Measurements from ENCODE around the gene SLC5A6.

Gene SLC5A6

GRCh38 chr2:27236626-27237025, 24.6 kb upstream of the SLC5A6 start:
- DNase-seq (ENCODE audit: low spot score): no peak

GRCh38 chr2:27236136-27236535, 24.1 kb upstream of the SLC5A6 start:
- DNase-seq (ENCODE audit: low spot score): no peak

DNA sequence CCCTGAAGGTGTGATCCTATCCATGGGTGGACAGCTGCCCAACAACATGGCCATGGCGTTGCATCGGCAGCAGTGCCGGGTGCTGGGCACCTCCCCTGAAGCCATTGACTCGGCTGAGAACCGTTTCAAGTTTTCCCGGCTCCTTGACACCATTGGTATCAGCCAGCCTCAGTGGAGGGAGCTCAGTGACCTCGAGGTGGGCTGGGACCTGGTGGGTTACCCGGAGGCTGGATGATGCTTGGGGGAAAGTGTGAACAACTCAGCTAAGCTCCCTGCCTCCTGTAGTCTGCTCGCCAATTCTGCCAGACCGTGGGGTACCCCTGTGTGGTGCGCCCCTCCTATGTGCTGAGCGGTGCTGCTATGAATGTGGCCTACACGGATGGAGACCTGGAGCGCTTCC, 21.3 kb upstream of the SLC5A6 start:
- no peak for DNase-seq (ENCODE audit: low spot score)

- DNase-seq (ENCODE audit: low spot score): no peak
Observed at GRCh38 chr2:27231921-27232320, 19.9 kb upstream of the SLC5A6 start.

GRCh38 chr2:27227501-27227900, 15.4 kb upstream of the SLC5A6 start:
- no peak for DNase-seq (ENCODE audit: low spot score)

GRCh38 chr2:27225526-27225925, 13.5 kb upstream of the SLC5A6 start:
- DNase-seq (ENCODE audit: low spot score): no peak

DNA sequence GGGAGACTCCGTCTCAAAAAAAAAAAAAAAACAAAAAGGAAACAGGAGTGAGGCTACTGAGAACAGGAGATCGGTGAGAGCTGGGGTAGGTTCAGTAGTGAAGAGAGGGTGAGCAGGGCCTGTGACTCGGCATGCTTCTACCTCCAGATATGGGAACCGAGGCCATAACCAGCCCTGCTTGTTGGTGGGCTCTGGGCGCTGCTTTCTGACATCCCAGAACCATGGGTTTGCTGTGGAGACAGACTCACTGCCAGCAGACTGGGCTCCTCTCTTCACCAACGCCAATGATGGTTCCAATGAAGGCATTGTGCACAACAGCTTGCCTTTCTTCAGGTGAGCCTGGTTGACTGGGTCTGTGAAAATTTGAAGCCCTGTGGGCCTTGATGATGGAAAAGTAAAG, 11.3 kb upstream of the SLC5A6 start:
- DNase-seq (ENCODE audit: low spot score): no peak

DNA sequence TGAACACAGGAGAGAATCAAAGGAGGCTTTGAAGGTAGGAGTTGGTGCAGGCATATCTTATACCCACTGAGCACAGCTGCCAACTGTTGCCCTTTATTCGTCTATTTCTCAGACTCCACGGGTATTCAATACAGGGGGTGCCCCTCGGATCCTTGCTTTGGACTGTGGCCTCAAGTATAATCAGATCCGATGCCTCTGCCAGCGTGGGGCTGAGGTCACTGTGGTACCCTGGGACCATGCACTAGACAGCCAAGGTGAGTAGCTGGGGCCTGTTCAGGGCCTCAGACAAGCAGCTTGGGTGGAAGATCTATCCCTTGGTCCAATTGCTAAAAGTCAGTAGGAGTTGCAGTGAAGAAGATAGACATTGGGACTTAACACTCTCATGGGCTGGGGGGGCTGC, 10.3 kb upstream of the SLC5A6 start:
- DNase-seq (ENCODE audit: low spot score): no peak

GRCh38 chr2:27221166-27221565, 9.1 kb upstream of the SLC5A6 start:
- DNase-seq (ENCODE audit: low spot score): no peak

DNA sequence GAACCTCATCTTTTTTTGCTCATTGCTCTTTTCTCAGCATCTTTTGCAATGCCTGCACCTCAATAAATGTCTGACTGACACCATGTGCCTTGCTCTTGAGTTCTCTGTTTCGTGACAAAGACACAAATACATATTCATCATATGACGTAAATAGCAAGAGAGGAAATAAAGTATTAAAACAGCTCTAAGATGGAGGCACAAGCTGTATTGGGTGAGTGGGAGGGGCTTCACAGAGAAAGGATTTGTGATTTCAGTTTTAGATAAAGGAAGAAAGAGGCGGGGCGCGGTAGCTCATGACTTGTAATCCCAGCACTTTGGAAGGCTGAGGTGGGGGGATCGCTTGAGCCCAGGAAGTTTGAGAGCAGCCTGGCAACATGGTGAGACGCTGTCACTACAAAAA, 8.0 kb upstream of the SLC5A6 start:
- DNase-seq (ENCODE audit: low spot score): no peak

- DNase-seq (ENCODE audit: low spot score): no peak
Observed at GRCh38 chr2:27219091-27219490, 7.0 kb upstream of the SLC5A6 start.

DNA sequence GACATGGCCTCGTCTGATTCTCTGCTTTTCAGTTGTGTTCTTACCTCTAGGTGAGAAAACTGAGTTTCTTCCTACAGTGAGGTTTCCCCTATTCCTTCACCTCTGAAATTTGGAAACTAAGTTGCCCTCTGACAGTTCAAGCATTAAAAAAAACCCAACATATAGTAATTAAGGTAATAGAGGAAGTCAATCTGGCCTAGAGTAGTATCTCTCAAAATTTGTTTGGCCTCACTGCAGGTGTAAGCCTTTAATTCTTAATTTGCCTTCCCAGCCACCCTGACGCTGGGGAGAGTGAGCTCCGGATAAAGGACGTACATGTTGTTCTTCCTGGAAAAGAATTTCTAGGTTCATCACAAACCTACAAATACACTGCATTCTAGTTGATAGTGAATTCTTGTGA, 6.5 kb upstream of the SLC5A6 start:
- DNase-seq (ENCODE audit: low spot score): no peak

DNA sequence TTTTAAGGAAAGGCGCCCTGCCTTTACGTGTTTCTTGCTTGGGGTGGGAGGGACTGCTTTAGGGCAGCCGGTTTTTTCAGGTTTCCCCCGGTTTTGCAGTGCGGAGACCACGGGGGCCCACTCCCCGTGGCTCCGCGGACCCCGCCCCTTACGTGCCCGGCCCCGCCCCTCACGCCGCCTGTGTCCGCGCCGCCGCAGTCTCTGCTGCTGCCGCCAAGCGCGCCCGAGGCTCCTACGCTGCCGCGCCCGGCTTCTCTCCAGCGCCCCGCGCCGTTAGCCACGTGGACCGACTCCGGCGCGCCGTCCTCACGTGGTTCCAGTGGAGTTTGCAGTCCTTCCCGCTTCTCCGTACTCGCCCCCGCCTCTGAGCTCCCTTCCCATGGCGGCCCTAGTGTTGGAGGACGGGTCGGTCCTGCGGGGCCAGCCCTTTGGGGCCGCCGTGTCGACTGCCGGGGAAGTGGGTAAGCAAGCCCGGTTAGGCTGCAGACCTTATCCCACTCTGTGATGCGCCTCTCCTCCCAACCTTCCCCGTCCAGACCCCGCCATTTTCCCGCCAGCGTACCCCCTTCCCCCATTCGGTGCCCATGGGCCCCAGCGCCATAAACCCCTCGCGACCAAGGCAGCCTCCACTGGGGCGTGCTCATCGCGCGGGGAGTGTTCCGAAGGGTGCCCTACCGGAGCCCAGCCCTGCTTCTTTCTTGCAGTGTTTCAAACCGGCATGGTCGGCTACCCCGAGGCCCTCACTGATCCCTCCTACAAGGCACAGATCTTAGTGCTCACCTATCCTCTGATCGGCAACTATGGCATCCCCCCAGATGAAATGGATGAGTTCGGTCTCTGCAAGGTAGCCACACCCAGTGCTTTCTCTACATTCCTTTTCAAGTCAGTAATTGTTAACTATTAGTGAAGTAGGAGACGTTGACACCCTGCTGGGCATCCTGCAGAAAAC, 5.4 kb upstream of the SLC5A6 start, which contains the start of gene CAD:
TSS of gene CAD (plus strand) at position 197 of the 949 bp plus-strand sequence. CDS start at position 380, 183 bp downstream.
- DNase-seq (ENCODE audit: low spot score): peak; percentile 87

- no peak for DNase-seq (ENCODE audit: low spot score)
Observed at GRCh38 chr2:27216416-27217137, 4.5 kb upstream of the SLC5A6 start.

GRCh38 chr2:27214941-27215340, 2.9 kb upstream of the SLC5A6 start:
- no peak for DNase-seq (ENCODE audit: low spot score)

DNA sequence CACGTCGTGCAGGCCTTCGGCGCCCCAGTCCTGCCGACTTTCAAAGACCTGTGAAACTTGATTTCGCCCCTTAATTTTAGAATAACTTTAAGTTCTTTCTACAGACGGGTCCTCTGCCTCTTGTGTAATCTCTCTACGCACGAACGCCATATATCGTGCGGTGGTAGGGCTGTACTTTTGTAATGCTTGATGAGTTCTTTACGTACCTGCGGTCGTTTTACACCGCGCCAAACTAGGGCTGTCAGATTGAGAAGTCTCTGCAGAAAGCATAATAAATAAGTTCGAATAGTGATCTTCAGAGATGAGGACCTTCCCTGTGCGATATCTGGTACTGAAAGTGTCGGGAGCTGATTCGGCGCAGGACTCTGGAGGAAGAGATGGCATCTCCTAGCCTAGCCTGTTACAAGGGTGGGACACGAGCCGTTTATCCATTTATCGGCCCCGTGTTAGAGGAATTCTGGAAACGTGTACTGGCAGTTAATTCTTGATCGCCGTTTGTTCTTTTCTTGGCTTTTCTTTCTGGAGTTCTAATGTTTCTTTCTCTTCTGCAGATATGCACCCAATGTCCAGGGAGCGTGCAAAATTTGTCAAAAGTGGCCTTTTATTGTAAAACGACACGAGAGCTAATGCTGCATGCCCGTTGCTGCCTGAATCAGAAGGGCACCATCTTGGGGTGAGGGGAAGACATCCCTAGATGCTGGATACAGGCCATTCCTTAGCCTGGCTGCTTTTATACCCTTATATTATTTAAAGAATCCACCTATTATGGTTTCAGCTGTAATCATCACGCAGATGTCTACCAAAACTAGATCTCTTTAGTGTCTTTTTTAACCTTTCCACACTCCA, 781 bp upstream of the SLC5A6 start:
- DNase-seq (ENCODE audit: low spot score): peak; percentile 40

DNA sequence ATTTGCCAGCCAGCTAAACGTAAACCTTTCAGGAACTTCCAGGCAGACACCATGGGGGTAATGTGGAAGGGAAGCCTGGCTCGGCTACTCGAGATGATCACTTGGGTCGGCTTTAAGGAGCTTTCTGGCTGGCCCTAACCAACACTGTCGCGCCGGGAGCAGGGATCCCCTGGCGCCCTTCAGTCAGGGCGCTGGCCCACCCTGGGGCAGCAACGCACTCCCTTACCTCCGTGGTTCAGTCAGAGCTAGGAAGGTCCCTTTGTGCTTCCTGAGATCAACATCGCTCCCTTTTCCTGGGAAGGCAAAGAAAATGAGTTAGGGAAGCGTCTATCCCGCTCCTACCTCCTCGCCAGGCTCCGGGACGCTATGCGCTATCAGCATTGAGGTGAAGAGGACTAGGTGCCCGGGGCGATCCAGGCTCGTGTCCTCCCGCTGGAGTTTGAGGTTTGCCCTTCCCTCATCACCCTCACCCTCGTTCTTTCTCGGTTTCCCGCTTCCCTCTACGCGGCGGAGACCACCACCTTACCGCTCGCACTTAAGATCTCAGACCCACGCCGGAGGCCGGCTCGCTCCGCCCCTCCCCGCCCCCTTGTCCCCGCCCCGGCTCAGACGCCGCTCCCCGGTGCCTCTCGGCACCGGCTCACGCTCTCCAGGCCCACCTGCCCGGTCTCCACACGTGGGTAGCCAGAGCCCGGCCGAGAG, 676 bp downstream of the SLC5A6 start:
- DNase-seq (ENCODE audit: low spot score): no peak

DNA sequence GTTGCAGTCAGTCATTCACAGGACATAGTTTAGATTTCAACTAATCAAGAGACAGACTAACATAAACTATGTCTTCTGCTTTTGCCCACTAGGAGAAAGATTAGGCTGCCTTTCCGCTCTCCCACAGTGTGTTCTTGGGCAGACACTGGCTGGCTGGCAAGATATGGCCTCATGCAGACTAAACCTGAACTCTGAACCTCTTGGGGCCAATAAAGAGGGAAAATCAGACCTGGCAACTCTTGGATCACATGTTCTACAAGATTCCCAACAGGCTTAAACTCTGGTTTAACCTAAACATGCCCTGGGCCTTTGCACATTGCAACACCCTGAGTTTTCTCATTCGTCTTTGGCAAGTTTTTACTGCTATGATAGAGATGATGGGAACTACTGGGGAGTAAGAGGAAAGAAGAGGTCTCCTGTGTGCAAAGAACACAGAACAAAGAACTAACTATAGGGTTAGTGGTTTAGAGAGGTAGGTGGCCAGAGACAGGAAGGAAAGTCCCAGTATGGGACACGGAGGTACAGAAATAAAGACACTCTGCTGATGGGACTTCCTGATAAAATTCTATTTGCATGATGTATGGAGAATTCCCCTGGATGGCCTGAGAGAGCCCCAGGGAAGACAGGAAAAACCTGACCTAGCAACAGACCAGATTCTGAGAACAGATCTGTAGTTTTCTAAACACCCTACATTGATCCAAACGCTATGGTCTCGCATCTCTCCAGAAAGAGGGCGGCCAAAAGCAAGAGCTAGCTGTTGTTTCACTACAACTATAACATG, 2.3 kb downstream of the SLC5A6 start:
- no peak for DNase-seq (ENCODE audit: low spot score)

DNA sequence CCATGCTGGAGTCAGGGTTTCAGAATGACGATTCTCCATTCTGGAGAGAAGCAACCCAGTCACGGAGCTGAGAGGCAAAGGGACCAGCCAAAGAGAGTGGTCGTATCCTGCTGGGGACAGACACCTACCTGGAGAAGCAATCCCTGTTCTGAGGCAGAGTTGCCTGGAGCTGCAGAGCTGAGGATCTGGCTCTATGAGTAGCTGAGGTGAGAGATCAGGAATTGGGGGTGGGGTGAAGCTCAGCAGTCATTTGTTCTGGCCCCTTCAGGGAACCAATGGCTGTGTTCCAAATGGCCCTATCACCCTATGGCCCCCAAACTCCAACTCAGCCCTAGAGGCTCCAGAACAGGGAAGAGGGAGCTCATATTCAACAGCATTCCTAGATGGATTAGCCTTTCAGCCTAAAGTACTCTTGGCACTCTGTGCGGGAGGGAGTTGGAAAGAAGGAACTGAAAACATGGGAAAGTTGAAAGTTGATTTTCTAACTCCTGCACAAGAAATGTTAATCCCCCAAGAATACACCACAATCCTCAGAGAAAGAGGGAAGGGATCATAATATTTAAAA, 3.5 kb downstream of the SLC5A6 start:
- no peak for DNase-seq (ENCODE audit: low spot score)

DNA sequence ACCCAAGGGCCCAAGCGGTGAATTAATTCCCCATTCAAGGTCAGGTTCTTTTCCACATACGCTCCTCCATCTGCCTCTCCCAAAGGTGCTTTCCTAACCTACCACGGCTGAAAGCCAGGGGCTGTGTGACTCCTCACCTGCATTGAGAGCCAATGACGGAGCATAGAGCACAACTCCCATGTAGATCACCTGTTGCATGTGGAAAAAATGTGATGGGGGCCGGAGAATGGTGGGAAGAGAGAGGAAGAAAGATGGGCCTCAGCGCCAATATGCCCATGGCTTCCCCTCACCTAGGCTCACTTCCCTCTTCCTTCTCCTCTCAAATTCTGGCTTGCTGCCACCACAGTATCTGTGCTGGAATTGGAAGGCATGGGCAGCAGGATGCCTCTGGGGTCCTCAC, 5.7 kb downstream of the SLC5A6 start:
- no peak for DNase-seq (ENCODE audit: low spot score)

GRCh38 chr2:27205206-27205605, 6.9 kb downstream of the SLC5A6 start:
- DNase-seq (ENCODE audit: low spot score): no peak
